OCI-LY7 (cell line): ENCODE data around the gene RSRC2. TPM values are rescaled to one million over a fixed set of nuclear protein-coding genes. Genes with fewer than 3 reads are reported as not detected.

Experiments used
- BruUV-seq: library from RNA; stranded (reverse); fragments of 400-500 nt; replicated peaks from 2 replicates; lab custom pipeline; 2021; lab: Mats Ljungman, UMichigan
- CTCF ChIA-PET: fragments of 300-600 bp; sonication (Branson Sonifier 250); formaldehyde crosslinking; loops from one replicate; lab custom pipeline; 2022; ENCODE audit warnings: antibody characterized with exemption; ENCODE audit not compliant: unreplicated experiment; lab: Charles Lee
- POLR2A ChIA-PET: fragments of 300-600 bp; sonication (Branson Sonifier 250); formaldehyde crosslinking; loops from one replicate; lab custom pipeline; 2022; ENCODE audit warnings: antibody characterized with exemption; lab: Charles Lee
- DNase-seq: peaks from one replicate; pipeline ENCODE4 v3.0.0-alpha.2; 2015; ENCODE audit warnings: low spot score
- H2AFZ ChIP-seq: fragments of 200-600 bp; sonication (generic), shearing (Covaris generic); 2 replicates; pipeline ENCODE4 v1.6.1; 2014; ENCODE audit warnings: mild to moderate bottlenecking, antibody characterized with exemption, low read length, moderate library complexity
- H3K27ac ChIP-seq: fragments of 200-600 bp; sonication (generic); 2 replicates; pipeline ENCODE4 v1.5.1; 2014; ENCODE audit warnings: mixed run types, low read depth, mild to moderate bottlenecking, moderate library complexity, low read length, inconsistent platforms; ENCODE audit not compliant: poor library complexity, severe bottlenecking
- H3K36me3 ChIP-seq: fragments of 200-600 bp; sonication (generic); 2 replicates; pipeline ENCODE4 v1.6.1; 2014; ENCODE audit warnings: mild to moderate bottlenecking, antibody characterized with exemption, low read length, moderate library complexity, mixed read lengths; ENCODE audit not compliant: insufficient read depth
- H3K4me1 ChIP-seq: fragments of 200-600 bp; sonication (generic); 2 replicates; pipeline ENCODE4 v1.5.1; 2014; ENCODE audit warnings: mild to moderate bottlenecking, low read length; ENCODE audit not compliant: insufficient read depth, poor library complexity, severe bottlenecking
- H3K4me2 ChIP-seq: fragments of 200-600 bp; sonication (generic); 2 replicates; pipeline ENCODE4 v1.6.1; 2014; ENCODE audit warnings: mild to moderate bottlenecking, low read length
- H3K4me3 ChIP-seq: fragments of 200-600 bp; sonication (generic); 2 replicates; pipeline ENCODE4 v1.5.1; 2014; ENCODE audit warnings: mild to moderate bottlenecking, low read depth, low read length; ENCODE audit not compliant: poor library complexity, severe bottlenecking
- H3K79me2 ChIP-seq: fragments of 200-600 bp; sonication (generic); 2 replicates; pipeline ENCODE4 v1.6.1; 2016; ENCODE audit warnings: low read depth, mild to moderate bottlenecking, low read length, moderate library complexity, mixed read lengths; ENCODE audit not compliant: insufficient read depth
- H3K9me2 ChIP-seq: fragments of 200-600 bp; sonication (generic); 2 replicates; pipeline ENCODE4 v1.6.1; 2016; ENCODE audit warnings: mild to moderate bottlenecking, low read length, mixed read lengths; ENCODE audit not compliant: insufficient read depth
- H3K9me3 ChIP-seq: fragments of 200-600 bp; sonication (generic); 2 replicates; pipeline ENCODE4 v1.6.1; 2014; ENCODE audit warnings: mild to moderate bottlenecking, mixed run types, low read length, mixed read lengths
- H4K20me1 ChIP-seq: fragments of 200-600 bp; sonication (generic); 2 replicates; pipeline ENCODE4 v1.6.1; 2014; ENCODE audit warnings: mild to moderate bottlenecking, antibody characterized with exemption, low read length, moderate library complexity, mixed read lengths; ENCODE audit not compliant: insufficient read depth
- EZH2phosphoT487 ChIP-seq: fragments of 200-600 bp; sonication (generic); IDR thresholded peaks from 2 replicates; pipeline ENCODE4 v1.6.1; 2018; ENCODE audit warnings: low read depth, borderline replicate concordance, mild to moderate bottlenecking, mixed run types, antibody characterized with exemption, low read length, moderate library complexity, mixed read lengths
- intact Hi-C: fragments of 100-400 bp; cut with micrococcal nuclease; formaldehyde crosslinking; loops from one replicate; pipeline ENCODE4 v1.10.0; 2022; ENCODE audit not compliant: unreplicated experiment
- total RNA-seq, 2 experiments: library from RNA; depleted of rRNA in 1 of 2; stranded (reverse); fragments of >200 nt in 1 of 2; shearing (Covaris generic) in 1 of 2; gene quantifications; 2 replicates each; pipeline ENCODE4 v1.2.3, GENCODE V29; 2014 to 2022
- TF ChIP-seq, protein P1 (sequence below): fragments of 200-600 bp; sonication (generic); conservative IDR thresholded peaks from 2 replicates; pipeline ENCODE4 v1.5.1; 2014; ENCODE audit warnings: mild to moderate bottlenecking, antibody characterized with exemption, low read length, moderate library complexity, mixed read lengths

RSRC2 gene
- total RNA-seq, 2 experiments from 2014 or later, result 91.7 to 132 TPM

DNA sequence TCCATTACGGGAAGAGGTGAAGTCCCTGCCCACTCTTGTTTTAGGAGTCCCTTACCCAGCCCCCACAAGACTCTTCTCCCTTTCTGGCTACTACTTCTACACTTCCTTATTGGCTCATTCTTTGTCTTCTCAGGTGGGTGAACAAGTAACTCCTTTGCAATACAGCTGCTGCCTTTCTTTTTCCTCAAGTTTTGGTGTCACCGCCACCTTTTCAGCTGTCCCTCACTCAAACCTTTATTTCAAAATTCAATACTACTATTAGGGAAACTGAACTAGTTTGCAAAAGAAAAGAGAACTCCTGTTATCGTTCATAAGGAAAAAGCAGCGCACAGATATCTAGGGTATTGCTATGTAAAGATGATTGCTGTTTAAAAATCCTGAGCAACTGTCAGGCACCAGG is 6.1 kb downstream of the RSRC2 start:
- CTCF ChIA-PET, result no interaction called here
- DNase-seq, result no peak
- Histone ChIP-seq H2AFZ (no peak overlapping the region), H4K20me1 (peaks cover 57% of the 10 kb centered on the region), H3K4me3 (no peak overlapping the region), H3K4me2 (no peak overlapping the region), H3K79me2 (peaks cover 96% of the 10 kb centered on the region), H3K36me3 (peaks cover 99% of the 10 kb centered on the region), H3K9me3 (no peaks in the 10 kb centered on the region), H3K9me2 (no peaks in the 10 kb centered on the region), H3K27ac (no peak overlapping the region), H3K4me1 (peaks cover 29% of the 10 kb centered on the region)
- BruUV-seq, result no TSS peak
- intact Hi-C loops, result loop anchor here (10.0 kb wide), 1 partner anchor 844 kb away; the partner anchor contains the start of gene SBNO1
- POLR2A ChIA-PET, result interaction anchor here (0.6 to 2.1 kb wide), 5 partner anchors 10 to 222 kb away, joined by 3 to 7 read pairs (median 4); partner anchors contain the start of gene ZCCHC8
- no peak for TF ChIP-seq EZH2phosphoT487
- TF ChIP-seq, protein P1, sequence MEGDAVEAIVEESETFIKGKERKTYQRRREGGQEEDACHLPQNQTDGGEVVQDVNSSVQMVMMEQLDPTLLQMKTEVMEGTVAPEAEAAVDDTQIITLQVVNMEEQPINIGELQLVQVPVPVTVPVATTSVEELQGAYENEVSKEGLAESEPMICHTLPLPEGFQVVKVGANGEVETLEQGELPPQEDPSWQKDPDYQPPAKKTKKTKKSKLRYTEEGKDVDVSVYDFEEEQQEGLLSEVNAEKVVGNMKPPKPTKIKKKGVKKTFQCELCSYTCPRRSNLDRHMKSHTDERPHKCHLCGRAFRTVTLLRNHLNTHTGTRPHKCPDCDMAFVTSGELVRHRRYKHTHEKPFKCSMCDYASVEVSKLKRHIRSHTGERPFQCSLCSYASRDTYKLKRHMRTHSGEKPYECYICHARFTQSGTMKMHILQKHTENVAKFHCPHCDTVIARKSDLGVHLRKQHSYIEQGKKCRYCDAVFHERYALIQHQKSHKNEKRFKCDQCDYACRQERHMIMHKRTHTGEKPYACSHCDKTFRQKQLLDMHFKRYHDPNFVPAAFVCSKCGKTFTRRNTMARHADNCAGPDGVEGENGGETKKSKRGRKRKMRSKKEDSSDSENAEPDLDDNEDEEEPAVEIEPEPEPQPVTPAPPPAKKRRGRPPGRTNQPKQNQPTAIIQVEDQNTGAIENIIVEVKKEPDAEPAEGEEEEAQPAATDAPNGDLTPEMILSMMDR, result no peak

DNA sequence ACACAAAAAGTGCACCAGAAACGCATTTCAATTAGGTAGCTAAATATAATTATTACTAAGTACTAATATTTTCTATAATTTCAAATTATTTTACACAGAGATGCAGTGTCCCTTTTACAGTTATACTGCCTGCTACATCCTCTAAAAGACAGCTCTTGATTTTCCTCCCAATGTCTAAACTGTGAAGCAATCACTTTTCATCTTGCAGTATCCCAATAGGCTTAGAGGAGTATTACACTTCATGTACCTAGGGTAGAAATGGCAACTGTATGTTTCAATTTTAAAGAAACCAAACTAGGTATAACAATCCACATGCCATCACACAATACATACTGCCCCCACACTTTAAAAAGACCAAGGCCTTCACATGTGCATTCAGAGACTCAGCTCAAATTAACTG is 7.3 kb downstream of the RSRC2 start:
- no peak overlapping the region for H3K4me2 ChIP-seq
- intact Hi-C loops, result no loop called here
- H2AFZ ChIP-seq, result no peak overlapping the region
- peaks cover 29% of the 10 kb centered on the region for H3K4me1 ChIP-seq
- BruUV-seq, result no TSS peak
- H3K4me3 ChIP-seq, result no peak overlapping the region
- H3K79me2 ChIP-seq, result peaks cover 95% of the 10 kb centered on the region
- H3K9me3 ChIP-seq, result no peaks in the 10 kb centered on the region
- TF ChIP-seq, protein P1, result no peak
- no peak for TF ChIP-seq EZH2phosphoT487
- POLR2A ChIA-PET, result interaction anchor here (0.5 to 2.1 kb wide), 5 partner anchors 8 to 120 kb away, joined by 3 to 7 read pairs (median 5); no protein-coding TSS in a partner anchor
- no peak overlapping the region for H3K27ac ChIP-seq
- CTCF ChIA-PET, result no interaction called here
- no peak for DNase-seq
- no peaks in the 10 kb centered on the region for H3K9me2 ChIP-seq
- H4K20me1 ChIP-seq, result peaks cover 56% of the 10 kb centered on the region
- H3K36me3 ChIP-seq, result peaks cover 100% of the 10 kb centered on the region

DNA sequence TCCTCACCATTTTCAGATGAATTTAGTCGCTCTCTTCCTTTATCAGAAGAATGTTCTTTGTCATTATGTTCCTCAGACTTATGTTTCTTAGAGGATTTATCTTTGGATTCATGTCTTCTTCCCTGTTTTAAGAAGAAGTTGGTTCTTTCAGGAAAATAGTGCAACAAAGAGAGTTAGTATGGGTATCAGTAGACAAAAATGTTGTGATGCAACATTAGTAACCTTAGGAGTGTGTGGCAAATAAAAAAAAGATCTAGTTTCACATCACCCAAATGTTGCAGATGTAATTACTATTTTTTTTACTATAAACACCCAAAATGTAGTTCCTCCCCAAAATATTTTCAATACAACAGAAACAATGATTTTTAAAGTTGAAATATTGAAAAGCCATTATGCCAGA is 7.8 kb downstream of the RSRC2 start:
- no peak overlapping the region for H3K4me2 ChIP-seq
- intact Hi-C loops, result no loop called here
- no TSS peak for BruUV-seq
- no peak overlapping the region for H3K27ac ChIP-seq
- H3K4me1 ChIP-seq, result peaks cover 27% of the 10 kb centered on the region
- no peaks in the 10 kb centered on the region for H3K9me3 ChIP-seq
- no peaks in the 10 kb centered on the region for H3K9me2 ChIP-seq
- H2AFZ ChIP-seq, result no peak overlapping the region
- H3K4me3 ChIP-seq, result no peak overlapping the region
- ChIA-PET POLR2A (interaction anchor here (0.5 to 1.4 kb wide), 3 partner anchors 20 to 119 kb away, joined by 3 to 6 read pairs (median 3); no protein-coding TSS in a partner anchor), CTCF (no interaction called here)
- peaks cover 100% of the 10 kb centered on the region for H3K36me3 ChIP-seq
- TF ChIP-seq, protein P1, result no peak
- H4K20me1 ChIP-seq, result peaks cover 51% of the 10 kb centered on the region
- no peak for DNase-seq
- H3K79me2 ChIP-seq, result peaks cover 91% of the 10 kb centered on the region
